H1 (cell line): Measurements from ENCODE around the gene ATP5ME. TPM values are rescaled to one million over a fixed set of nuclear protein-coding genes. Genes with fewer than 3 reads are reported as not detected.

ENCODE experiments used
- CTCF ChIA-PET: fragments of 300-600 bp; sonication (Branson Sonifier 250); formaldehyde crosslinking; loops from one replicate; lab custom pipeline; 2021; ENCODE audit not compliant: partially characterized antibody; lab: Charles Lee
- POLR2A ChIA-PET: fragments of 300-600 bp; sonication (Branson Sonifier 250); formaldehyde crosslinking; loops from one replicate; lab custom pipeline; 2021; ENCODE audit warnings: inconsistent platforms; ENCODE audit not compliant: partially characterized antibody; lab: Charles Lee
- DNase-seq, 2 experiments: peaks; one replicate each; pipeline versions ENCODE4 v3.0.0 to v3.0.0-alpha.2; 2010 to 2022; ENCODE audit warnings: low spot score in 2 of 2, low read depth in 1 of 2, mixed read lengths in 1 of 2
- FAIRE-seq: peaks from 2 replicates; lab custom pipeline; 2011; peaks lifted over from hg19 to GRCh38; lab: Jason Lieb, UNC
- H2AFZ ChIP-seq: 2 replicates; pipeline ENCODE4 v1.8.1; 2012; ENCODE audit warnings: low read length, inconsistent platforms
- H2AK5ac ChIP-seq: 2 replicates; pipeline ENCODE4 v1.6.1; 2013; ENCODE audit warnings: low read depth, low read length
- H2BK120ac ChIP-seq: replicated peaks from 2 replicates; pipeline ENCODE3; 2013; ENCODE audit warnings: low read depth, low read length, inconsistent platforms
- H2BK12ac ChIP-seq: 2 replicates; pipeline ENCODE4 v1.6.1; 2013; ENCODE audit warnings: low read depth, low read length
- H2BK15ac ChIP-seq: 2 replicates; pipeline ENCODE4 v1.6.1; 2013; ENCODE audit warnings: low read length
- H2BK20ac ChIP-seq: 2 replicates; pipeline ENCODE4 v1.6.1; 2013; ENCODE audit warnings: low read length
- H2BK5ac ChIP-seq: 2 replicates; pipeline ENCODE4 v1.6.1; 2013; ENCODE audit warnings: low read depth, low read length
- H3K14ac ChIP-seq: 2 replicates; pipeline ENCODE4 v1.6.1; 2013; ENCODE audit warnings: inconsistent platforms; ENCODE audit not compliant: insufficient read length
- H3K18ac ChIP-seq: 2 replicates; pipeline ENCODE4 v1.6.1; 2013; ENCODE audit warnings: low read length; ENCODE audit errors: extremely low read depth
- H3K23ac ChIP-seq: 2 replicates; pipeline ENCODE4 v1.6.1; 2013; ENCODE audit warnings: inconsistent platforms; ENCODE audit not compliant: insufficient read length
- H3K23me2 ChIP-seq: 2 replicates; pipeline ENCODE4 v1.6.1; 2013; ENCODE audit warnings: low read depth, low read length
- H3K27ac ChIP-seq: 2 replicates; pipeline ENCODE4 v1.6.1; 2011; ENCODE audit warnings: low read depth, low read length, inconsistent platforms
- H3K27me3 ChIP-seq, 4 experiments: replicated peaks in 1 of 4; 1 replicate in 1 of 4; 2 replicates in 3 of 4; pipeline versions ENCODE4 v1.6.1 to v1.8.1; 2011 to 2013; ENCODE audit warnings: low read length in 3 of 4, mild to moderate bottlenecking in 3 of 4, inconsistent platforms in 2 of 4, mixed read lengths in 2 of 4, moderate library complexity in 1 of 4; ENCODE audit not compliant: control insufficient read depth in 3 of 4, insufficient read depth in 3 of 4; ENCODE audit errors: extremely low read depth in 1 of 4
- H3K36me3 ChIP-seq, 4 experiments: 2 replicates each; pipeline versions ENCODE4 v1.6.1 to v1.8.1; 2011 to 2013; ENCODE audit warnings: mild to moderate bottlenecking in 4 of 4, low read length in 3 of 4, moderate library complexity in 2 of 4, control low read depth in 1 of 4, inconsistent platforms in 1 of 4; ENCODE audit not compliant: insufficient read depth in 4 of 4, control insufficient read depth in 2 of 4
- H3K4ac ChIP-seq: replicated peaks from 2 replicates; pipeline ENCODE3; 2013; ENCODE audit warnings: low read length, low read depth, mixed read lengths, inconsistent platforms; ENCODE audit not compliant: insufficient read length
- H3K4me1 ChIP-seq, 4 experiments: replicated peaks in 1 of 4; 1 replicate in 1 of 4; 2 replicates in 3 of 4; pipeline versions ENCODE4 v1.6.1 to v1.8.1; 2011 to 2013; ENCODE audit warnings: low read length in 3 of 4, inconsistent platforms in 2 of 4, mixed read lengths in 1 of 4; ENCODE audit not compliant: insufficient read depth in 4 of 4, control insufficient read depth in 3 of 4
- H3K4me2 ChIP-seq, 2 experiments: 2 replicates each; pipeline versions ENCODE4 v1.6.1 to v1.8.1; 2011 to 2013; ENCODE audit warnings: low read depth in 2 of 2, low read length in 2 of 2, control low read depth in 1 of 2, inconsistent platforms in 1 of 2, mild to moderate bottlenecking in 1 of 2; ENCODE audit not compliant: insufficient read depth in 1 of 2
- H3K4me3 ChIP-seq, 4 experiments: fragments of 200-600, 300-600 bp in 1 of 4; sonication (generic), shearing (Covaris generic), sonication (Bioruptor Twin) in 1 of 4; 2 replicates each; pipeline versions ENCODE4 v1.5.1 to v1.8.1; 2011 to 2016; ENCODE audit warnings: low read length in 4 of 4, low read depth in 3 of 4, control low read depth in 2 of 4, inconsistent platforms in 2 of 4, mild to moderate bottlenecking in 2 of 4, mixed read lengths in 1 of 4, moderate library complexity in 1 of 4; ENCODE audit not compliant: insufficient read depth in 2 of 4; ENCODE audit errors: extremely low read depth in 1 of 4
- H3K56ac ChIP-seq: replicated peaks from 2 replicates; pipeline ENCODE3; 2013; ENCODE audit warnings: low read depth, mild to moderate bottlenecking, mixed read lengths, low read length, inconsistent platforms; ENCODE audit not compliant: insufficient read length
- H3K79me1 ChIP-seq: 2 replicates; pipeline ENCODE4 v1.6.1; 2013; ENCODE audit warnings: low read depth, low read length, control low read depth
- H3K79me2 ChIP-seq, 2 experiments: 2 replicates each; pipeline versions ENCODE4 v1.6.1 to v1.8.1; 2012 to 2013; ENCODE audit warnings: low read length in 2 of 2, mild to moderate bottlenecking in 2 of 2, inconsistent platforms in 1 of 2; ENCODE audit not compliant: insufficient read depth in 2 of 2, control insufficient read depth in 1 of 2
- H3K9ac ChIP-seq, 4 experiments: replicated peaks in 1 of 4; 1 replicate in 1 of 4; 2 replicates in 3 of 4; pipeline versions ENCODE4 v1.6.1 to v1.8.1; 2011 to 2013; ENCODE audit warnings: low read depth in 3 of 4, low read length in 3 of 4, control low read depth in 2 of 4, mild to moderate bottlenecking in 2 of 4, moderate library complexity in 2 of 4, inconsistent platforms in 1 of 4; ENCODE audit errors: extremely low read depth in 1 of 4
- H3K9me3 ChIP-seq, 2 experiments: 2 replicates each; pipeline versions ENCODE4 v1.6.1 to v1.8.1; 2012 to 2013; ENCODE audit warnings: mild to moderate bottlenecking in 2 of 2, moderate library complexity in 2 of 2, control low read depth in 1 of 2, inconsistent platforms in 1 of 2, low read depth in 1 of 2, low read length in 1 of 2, mixed read lengths in 1 of 2; ENCODE audit not compliant: insufficient read depth in 2 of 2
- H4K20me1 ChIP-seq, 2 experiments: replicated peaks in 1 of 2; 2 replicates each; pipeline versions ENCODE3 to v1.8.1; 2011 to 2013; ENCODE audit warnings: inconsistent platforms in 2 of 2, low read length in 2 of 2, mild to moderate bottlenecking in 1 of 2; ENCODE audit not compliant: insufficient read depth in 2 of 2, control insufficient read depth in 1 of 2
- H4K5ac ChIP-seq: 2 replicates; pipeline ENCODE4 v1.6.1; 2013; ENCODE audit warnings: low read length, low read depth, mixed read lengths, inconsistent platforms; ENCODE audit not compliant: insufficient read length
- H4K8ac ChIP-seq: 2 replicates; pipeline ENCODE4 v1.8.0; 2013; ENCODE audit warnings: mild to moderate bottlenecking, moderate library complexity, low read length, inconsistent platforms; ENCODE audit not compliant: insufficient read depth; ENCODE audit errors: extremely low read depth
- H4K91ac ChIP-seq: replicated peaks from 2 replicates; pipeline ENCODE3; 2013; ENCODE audit warnings: low read length, mixed read lengths, inconsistent platforms; ENCODE audit not compliant: insufficient read length
- ASH2L ChIP-seq: fragments of 200-600, 300-600 bp; sonication (generic); IDR thresholded peaks from one replicate; pipeline ENCODE4 v1.7.1; 2017; ENCODE audit warnings: low read length
- KDM1A ChIP-seq: fragments of 200-600, 300-600 bp; sonication (generic); IDR thresholded peaks from 2 replicates; pipeline ENCODE4 v1.7.1; 2016; ENCODE audit warnings: mild to moderate bottlenecking, low read length, borderline replicate concordance
- PHF8 ChIP-seq: fragments of 200-600 bp; sonication (generic); conservative IDR thresholded peaks from 2 replicates; pipeline ENCODE4 v1.7.1; 2012; ENCODE audit warnings: low read depth, mild to moderate bottlenecking, inconsistent platforms, low read length, moderate library complexity
- RNF2 ChIP-seq: fragments of 200-900, 300-1000 bp; sonication (generic); IDR thresholded peaks from 2 replicates; pipeline ENCODE4 v1.7.1; 2016; ENCODE audit warnings: borderline replicate concordance, low read depth, mild to moderate bottlenecking, antibody characterized with exemption, low read length; ENCODE audit not compliant: poor library complexity, severe bottlenecking; ENCODE audit errors: missing control alignments
- SAP30 ChIP-seq: fragments of 300-600 bp; sonication (generic); IDR thresholded peaks from 2 replicates; pipeline ENCODE4 v1.7.1; 2012; ENCODE audit warnings: low read length, moderate library complexity, mild to moderate bottlenecking, inconsistent platforms; ENCODE audit not compliant: insufficient read depth, insufficient replicate concordance
- TAF7 ChIP-seq: optimal IDR thresholded peaks from 2 replicates; pipeline ENCODE3; 2011; ENCODE audit warnings: low read depth, mild to moderate bottlenecking, inconsistent platforms, low read length, moderate library complexity, borderline replicate concordance
- WGBS, 2 experiments: shearing (Covaris generic) in 1 of 2; methylation state at CpG; one replicate each; pipeline versions ENCODE4 v1.1.6 to v1.1.7; 2013 to 2015; ENCODE audit warnings: low lambda C conversion rate in 2 of 2, mixed read lengths in 2 of 2, inconsistent platforms in 1 of 2, low coverage in 1 of 2, missing lambda C conversion rate in 1 of 2; ENCODE audit not compliant: insufficient replicate concordance in 2 of 2, insufficient coverage in 1 of 2, insufficient read length in 1 of 2; ENCODE audit errors: extremely low coverage in 1 of 2, missing lambda C conversion rate in 1 of 2; 5-methylcytosine and 5-hydroxymethylcytosine counted together
- polyA plus RNA-seq, 7 experiments: library from polyadenylated mRNA; depleted of rRNA in 3 of 7; stranded (reverse) in 5 of 7; unstranded in 2 of 7; fragments of >200 nt in 5 of 7; fragments of 200-250 nt in 2 of 7; gene quantifications; 1 replicate in 5 of 7; 2 replicates in 1 of 7; 4 replicates in 1 of 7; pipeline versions ENCODE4 v1.2.1 to v1.2.3, GENCODE V29; 2011 to 2013; ENCODE audit warnings: missing spikeins in 2 of 7, mixed read lengths in 2 of 7
- total RNA-seq: library from RNA; stranded (reverse); fragmentation: NEBNext Ultra II Directional; extraction: Animal tissue kit (Norgen Biotek cat#: 25700); gene quantifications from 2 replicates; pipeline ENCODE4 v1.2.1, GENCODE V29; 2021
- TF ChIP-seq, protein P1 (sequence below): IDR thresholded peaks from 2 replicates; pipeline ENCODE4 v1.6.1; 2011; ENCODE audit warnings: low read depth, mild to moderate bottlenecking, low read length; ENCODE audit not compliant: insufficient read depth

The ATP5ME gene
- total and polyA plus RNA-seq, 2 of the 8 experiments (the other 6 are each of a cell fraction or from before 2014, with no cell fraction given): 375 to 450 TPM

DNA sequence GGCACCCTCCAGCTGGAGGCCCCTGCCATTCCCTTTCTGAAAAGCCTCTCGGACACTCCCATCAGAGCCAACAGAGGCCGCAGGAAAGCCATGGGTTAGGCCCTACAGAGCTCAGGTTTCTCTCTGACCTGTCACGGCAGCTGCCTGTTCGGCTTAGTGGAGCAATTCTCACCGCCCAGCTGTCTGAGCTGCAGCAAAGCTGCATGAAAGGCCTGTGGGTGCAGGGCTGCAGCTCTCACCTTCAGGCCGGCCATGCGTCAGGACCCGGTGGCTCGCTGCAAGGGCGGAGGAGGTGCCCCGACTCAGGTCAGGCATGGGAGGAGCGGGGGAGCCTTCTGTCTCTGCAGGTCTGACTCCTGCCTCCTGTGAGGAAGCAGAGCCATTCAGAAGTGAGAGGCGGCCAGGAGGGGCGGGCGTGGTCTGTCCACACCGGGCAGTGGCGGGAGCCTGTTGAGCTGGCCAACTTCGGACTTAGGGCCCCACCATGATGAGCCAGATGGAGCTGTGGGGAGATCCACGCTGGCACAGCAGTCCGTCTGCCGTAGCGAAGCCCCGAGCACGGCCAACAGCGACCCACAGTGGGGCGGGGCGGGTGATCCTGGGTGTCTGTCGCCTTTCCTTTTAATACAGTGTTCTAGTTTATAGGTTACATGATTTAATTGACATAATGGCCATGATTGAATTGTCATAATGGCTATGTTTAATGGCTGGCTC lies 25.3 kb downstream of the ATP5ME start:
- FAIRE-seq (no peak), DNase-seq (no peak)
- H2AFZ ChIP-seq: no peak overlapping the region

More for the DNA sequence above, 25.3 kb downstream of the ATP5ME start:
- H3K4me1 ChIP-seq: peaks cover 0 to 5% (median 0%) of the 10 kb centered on the region in 4 experiments; a peak in 1 of 7 replicates
- no peak overlapping the region for H4K91ac ChIP-seq
- H4K5ac ChIP-seq: no peak overlapping the region
- H3K4ac ChIP-seq: no peak overlapping the region
- no peak overlapping the region for H3K14ac ChIP-seq
- H4K20me1 ChIP-seq: no peaks in the 10 kb centered on the region
- H2BK12ac ChIP-seq: no peak overlapping the region
- no peaks in the 10 kb centered on the region for H3K79me1 ChIP-seq
- POLR2A ChIA-PET: interaction anchor here (0.7 to 1.6 kb wide), 5 partner anchors 10 to 175 kb away, joined by 3 to 4 read pairs (median 4); no protein-coding TSS in a partner anchor
- no peak overlapping the region for H3K23ac ChIP-seq
- no peak overlapping the region for H2BK15ac ChIP-seq
- H3K9me3 ChIP-seq: no peaks in the 10 kb centered on the region
- no peak overlapping the region for H3K9ac ChIP-seq
- peak overlapping the region; percentile 45; the same call in 1 of the 2 replicates for H4K8ac ChIP-seq
- H3K4me2 ChIP-seq: no peak overlapping the region; a peak in 1 of 4 replicates
- H3K56ac ChIP-seq: no peak overlapping the region
- H2BK120ac ChIP-seq: no peak overlapping the region
- H3K23me2 ChIP-seq: no peaks in the 10 kb centered on the region
- WGBS, 2 experiments: 90% methylated on average over 28 of the region's 28 CpGs; no CpG with 5 or more reads in 1 of the 2 experiments
- TF ChIP-seq KDM1A (no peak), SAP30 (no peak), ASH2L (no peak), PHF8 (no peak), RNF2 (no peak), TAF7 (no peak)
- TF ChIP-seq, protein P1, sequence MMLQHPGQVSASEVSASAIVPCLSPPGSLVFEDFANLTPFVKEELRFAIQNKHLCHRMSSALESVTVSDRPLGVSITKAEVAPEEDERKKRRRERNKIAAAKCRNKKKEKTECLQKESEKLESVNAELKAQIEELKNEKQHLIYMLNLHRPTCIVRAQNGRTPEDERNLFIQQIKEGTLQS: no peak
- TF ChIP-seq, all 59 proteins: peak for 0
- Histone ChIP-seq H2BK20ac (no peak overlapping the region), H2BK5ac (peak overlapping the region; percentile 66; the same call in 1 of the 2 replicates), H3K18ac (peak overlapping the region; percentile 62; the same call in 1 of the 2 replicates), H2AK5ac (no peak overlapping the region), H3K4me3 (no peak overlapping the region), H3K79me2 (no peaks in the 10 kb centered on the region), H3K36me3 (no peaks in the 10 kb centered on the region), H3K27me3 (peaks cover 0 to 9% (median 0%) of the 10 kb centered on the region in 4 experiments; a peak in 1 of 7 replicates), H3K27ac (no peak overlapping the region)
- CTCF ChIA-PET: interaction anchor here (0.6 to 1.2 kb wide), 7 partner anchors 8 to 565 kb away, joined by 3 to 4 read pairs (median 3); no protein-coding TSS in a partner anchor
